Fibroblast of the aortic adventitia (primary cell): Measurements from ENCODE around the gene VRK3. TPM values are rescaled to one million over a fixed set of nuclear protein-coding genes. Genes with fewer than 3 reads are reported as not detected.
"Not testable (repeated sequence)": the region's sequence is repeated elsewhere in the genome, so short reads cannot be mapped to it uniquely, and the experiment has no call there.

Experiments used
- DNase-seq: peaks from one replicate; pipeline ENCODE4 v3.0.0-alpha.2; 2010; ENCODE audit warnings: low read depth
- H3K4me3 ChIP-seq: 2 replicates; pipeline ENCODE4 v1.5.1; 2011; ENCODE audit warnings: low read depth, mild to moderate bottlenecking, control low read depth, low read length, moderate library complexity
- CTCF ChIP-seq: IDR thresholded peaks from 2 replicates; pipeline ENCODE4 v1.5.1; 2011; ENCODE audit warnings: mild to moderate bottlenecking, low read length, control low read depth, inconsistent platforms; ENCODE audit not compliant: insufficient read depth
- total RNA-seq: library from RNA; depleted of rRNA; stranded (reverse); fragments of >200 nt; gene quantifications from 2 replicates; pipeline ENCODE4 v1.2.3, GENCODE V29; 2012; ENCODE audit warnings: low replicate concordance

The VRK3 gene
- total RNA-seq, 1 donor: 30.6 TPM

DNA sequence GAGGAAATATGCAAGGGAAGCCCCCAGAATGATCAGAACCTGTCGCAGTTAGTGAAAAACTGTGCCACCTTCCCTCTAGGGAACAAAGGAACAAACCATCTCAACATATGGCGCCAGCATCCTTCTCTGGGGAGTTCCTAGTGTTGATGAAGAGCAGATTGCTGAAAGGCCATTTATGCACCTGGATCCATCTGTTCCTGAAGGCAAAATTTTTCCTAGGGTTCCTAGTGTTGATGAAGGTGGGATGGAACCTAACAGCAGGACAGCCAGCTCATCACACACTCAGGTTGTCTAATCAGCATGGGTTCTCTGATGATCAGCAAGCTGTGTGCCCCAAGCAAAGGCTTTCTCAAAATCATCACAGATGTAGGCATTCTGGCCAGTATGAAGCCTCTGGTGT, 33.3 kb upstream of the VRK3 start:
- H3K4me3 ChIP-seq: no peak overlapping the region
- DNase-seq: no peak
- TF ChIP-seq CTCF: no peak

DNA sequence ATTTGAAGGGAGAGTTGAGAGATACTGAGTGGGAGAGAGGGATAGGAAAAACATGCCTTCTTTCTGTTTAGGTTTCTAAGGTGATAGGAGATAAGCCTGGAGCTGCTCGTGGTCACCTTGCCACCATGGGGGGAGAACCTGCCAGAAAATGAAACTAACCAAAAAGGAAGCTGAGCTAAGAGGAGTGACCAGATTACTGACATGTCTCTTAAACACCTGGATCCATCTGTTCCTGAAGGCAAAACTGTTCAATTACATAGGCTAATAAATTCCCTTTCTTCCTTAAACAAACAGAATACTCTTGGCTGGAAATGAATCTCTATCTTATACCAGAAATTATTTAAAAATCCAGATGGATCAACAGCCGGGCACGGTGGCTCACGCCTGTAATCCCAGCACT, 27.9 kb upstream of the VRK3 start:
- TF ChIP-seq CTCF: no peak
- H3K4me3 ChIP-seq: no peak overlapping the region
- no peak for DNase-seq

DNA sequence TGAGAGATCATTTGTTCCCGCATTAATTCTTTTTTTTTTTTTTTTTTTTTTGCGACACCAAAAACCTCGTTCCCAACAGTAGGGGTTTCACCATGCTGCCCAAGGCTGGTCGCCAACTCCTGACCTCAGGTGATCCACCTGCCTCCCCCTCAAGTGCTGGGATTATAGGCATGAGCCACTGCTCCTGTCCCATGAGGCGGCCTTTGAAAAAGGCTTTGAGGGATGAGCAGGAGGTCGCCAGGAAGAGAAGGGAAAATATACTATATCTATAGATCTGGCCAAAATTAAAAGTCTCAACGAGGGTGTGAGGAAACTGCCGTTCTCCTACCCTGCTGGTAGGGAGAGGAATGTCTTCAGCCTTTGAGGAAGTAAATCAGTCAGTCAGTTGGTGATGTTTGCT, 26.8 kb upstream of the VRK3 start:
- H3K4me3 ChIP-seq: no peak overlapping the region
- TF ChIP-seq CTCF: no peak
- no peak for DNase-seq

DNA sequence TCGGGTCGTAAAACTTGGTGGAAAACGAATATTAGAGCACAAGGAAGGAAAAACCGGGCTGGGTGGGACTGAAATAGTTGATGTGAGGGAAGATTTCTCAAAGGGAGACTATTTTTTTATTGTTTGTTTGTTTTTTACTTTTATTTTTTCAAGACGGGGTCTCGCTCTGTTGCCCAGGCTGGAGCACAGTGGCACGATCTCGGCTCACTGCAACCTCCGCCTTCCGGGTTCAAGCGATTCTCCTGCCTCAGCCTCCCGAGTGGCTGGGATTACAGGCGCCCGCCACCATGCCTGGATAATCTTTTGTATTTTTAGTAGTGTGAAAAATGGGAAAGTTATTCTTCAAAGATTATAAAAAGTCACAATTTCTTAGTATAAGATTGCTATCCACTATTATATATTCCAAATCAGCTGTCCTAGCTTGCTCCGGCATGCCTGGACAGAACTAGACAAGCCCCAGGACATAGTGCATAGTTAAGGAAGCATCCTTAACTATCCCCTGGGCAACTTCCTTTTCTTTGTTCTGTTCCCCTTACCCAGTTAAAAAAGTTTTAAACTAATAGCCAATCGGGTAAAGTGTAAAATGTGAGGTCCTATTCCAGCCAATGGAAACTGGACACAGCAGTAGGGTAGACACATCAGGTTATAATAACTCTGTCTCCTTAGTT, 26.2 kb upstream of the VRK3 start:
- H3K4me3 ChIP-seq: peak overlapping the region; percentile 65
- DNase-seq: not testable (repeated sequence)

DNA sequence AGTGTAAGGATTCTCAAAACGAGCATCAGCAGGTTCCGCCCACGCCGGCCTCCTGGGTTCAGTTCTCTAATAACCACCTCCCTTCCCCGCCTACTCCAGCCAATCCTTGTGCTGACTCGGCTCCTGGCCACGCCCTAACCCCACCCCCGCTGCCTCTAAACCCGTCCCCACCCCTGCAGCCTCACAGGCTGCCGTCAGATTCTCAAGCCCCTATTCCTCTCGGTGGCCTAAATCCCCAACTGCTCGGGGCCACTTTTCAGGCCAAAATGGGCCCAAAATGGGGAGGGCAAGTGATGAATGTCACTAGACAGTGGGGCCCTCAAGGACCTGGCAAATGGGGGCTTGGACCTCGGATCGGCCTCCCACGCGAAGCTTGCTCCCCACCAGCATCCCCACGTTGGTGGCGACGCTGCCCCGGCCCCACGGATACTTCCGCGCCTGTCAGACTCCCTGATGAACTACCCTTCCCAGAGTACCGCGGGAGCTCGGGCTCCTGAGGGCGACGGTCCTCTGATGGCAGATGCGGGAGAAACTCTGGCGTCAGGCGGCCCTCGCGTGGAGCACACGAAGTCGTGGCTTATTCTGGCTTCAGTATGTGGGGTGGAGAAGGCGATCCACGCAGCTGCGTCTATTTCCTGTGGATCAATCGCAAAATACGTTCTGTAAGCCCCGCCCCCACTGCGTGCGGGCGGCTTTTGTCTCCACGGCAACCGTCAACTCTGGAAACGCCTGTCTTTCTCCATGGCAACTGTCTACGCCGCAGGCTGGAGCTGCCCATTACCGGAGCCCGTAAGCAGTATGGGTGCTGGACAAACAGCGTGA, 25.4 kb upstream of the VRK3 start:
- peak overlapping the region; percentile 65 for H3K4me3 ChIP-seq
- TF ChIP-seq CTCF: no peak
- peak; percentile 61 for DNase-seq

GRCh38 chr19:50047671-50048070, 22.5 kb upstream of the VRK3 start:
- TF ChIP-seq CTCF: no peak
- no peak overlapping the region for H3K4me3 ChIP-seq
- no peak for DNase-seq

- DNase-seq: peak; percentile 16
- TF ChIP-seq CTCF: peak; percentile 49
Observed at GRCh38 chr19:50046649-50047503, 21.7 kb upstream of the VRK3 start.

More at GRCh38 chr19:50046649-50047503, 21.7 kb upstream of the VRK3 start:
- no peak overlapping the region for H3K4me3 ChIP-seq
